ENCODE measurements around the gene OPHN1. TPM values are rescaled to one million over a fixed set of nuclear protein-coding genes. Genes with fewer than 3 reads are reported as not detected.

The OPHN1 gene
- total RNA-seq, 2 donors from 2014 or later, result 5.9 to 7.5 TPM

GRCh38 chrX:68193786-68194185, 239.5 kb downstream of the OPHN1 start:
- no peak for DNase-seq (ENCODE audit: low spot score)
- intact Hi-C loops (cut with DNase I), result loop anchor here in 1 of 2 donors (10.0 kb wide), 2 partner anchors 271 to 521 kb away; no protein-coding TSS in a partner anchor

GRCh38 chrX:68193234-68193633, 240.1 kb downstream of the OPHN1 start:
- DNase-seq (ENCODE audit: low spot score), result no peak
- intact Hi-C loops (cut with DNase I), result loop anchor here in 1 of 2 donors (10.0 kb wide), 2 partner anchors 272 to 522 kb away; no protein-coding TSS in a partner anchor

GRCh38 chrX:68190799-68191198, 242.5 kb downstream of the OPHN1 start:
- no peak for DNase-seq (ENCODE audit: low spot score)
- intact Hi-C loops (cut with DNase I), result loop anchor here in 1 of 2 donors (10.0 kb wide), 2 partner anchors 274 to 524 kb away; no protein-coding TSS in a partner anchor

- no peak for DNase-seq (ENCODE audit: low spot score)
- intact Hi-C loops (cut with DNase I), result no loop called here
These were observed 246.6 kb downstream of the OPHN1 start for GRCh38 chrX:68186552-68187262.

GRCh38 chrX:68185161-68185560, 248.1 kb downstream of the OPHN1 start:
- intact Hi-C loops (cut with DNase I), result no loop called here
- no peak for DNase-seq (ENCODE audit: low spot score)

- intact Hi-C loops (cut with DNase I), result no loop called here
- DNase-seq (ENCODE audit: low spot score), result no peak
These were observed 249.6 kb downstream of the OPHN1 start for GRCh38 chrX:68183612-68184214.

- intact Hi-C loops (cut with DNase I), result no loop called here
- DNase-seq (ENCODE audit: low spot score), result no peak
These were observed 252.7 kb downstream of the OPHN1 start for GRCh38 chrX:68180579-68180978.

- intact Hi-C loops (cut with DNase I), result no loop called here
- DNase-seq (ENCODE audit: low spot score), result no peak
These were observed 253.9 kb downstream of the OPHN1 start for GRCh38 chrX:68179355-68179754.

- intact Hi-C loops (cut with DNase I), result loop anchor here in 1 of 2 donors (1.0 kb wide), 1 partner anchor 20 kb away; no protein-coding TSS in a partner anchor
- DNase-seq (ENCODE audit: low spot score), result no peak
These were observed 255.8 kb downstream of the OPHN1 start for GRCh38 chrX:68177542-68177941.

GRCh38 chrX:68175562-68175961, 257.7 kb downstream of the OPHN1 start:
- intact Hi-C loops (cut with DNase I), result no loop called here
- no peak for DNase-seq (ENCODE audit: low spot score)

GRCh38 chrX:68163441-68163840, 269.9 kb downstream of the OPHN1 start:
- intact Hi-C loops (cut with DNase I), result no loop called here
- DNase-seq (ENCODE audit: low spot score), result no peak

GRCh38 chrX:68147848-68148247, 285.4 kb downstream of the OPHN1 start:
- no peak for DNase-seq (ENCODE audit: low spot score)
- intact Hi-C loops (cut with DNase I), result loop anchor here in 1 of 2 donors (5.0 kb wide), 1 partner anchor 601 kb away; no protein-coding TSS in a partner anchor

GRCh38 chrX:68146054-68146453, 287.2 kb downstream of the OPHN1 start:
- DNase-seq (ENCODE audit: low spot score), result no peak

GRCh38 chrX:68139791-68140190, 293.5 kb downstream of the OPHN1 start:
- intact Hi-C loops (cut with DNase I), result loop anchor here in 1 of 2 donors (5.0 kb wide), 1 partner anchor 1587 kb away; no protein-coding TSS in a partner anchor
- DNase-seq (ENCODE audit: low spot score), result no peak

More at GRCh38 chrX:68146054-68146453, 287.2 kb downstream of the OPHN1 start:
- intact Hi-C loops (cut with DNase I), result loop anchor here in 1 of 2 donors (5.0 kb wide), 1 partner anchor 599 kb away; no protein-coding TSS in a partner anchor

- intact Hi-C loops (cut with DNase I), result no loop called here
- no peak for DNase-seq (ENCODE audit: low spot score)
These were observed 300.1 kb downstream of the OPHN1 start for GRCh38 chrX:68133181-68133580.

- DNase-seq (ENCODE audit: low spot score), result peak; percentile 55
- intact Hi-C loops (cut with DNase I), result no loop called here
These were observed 300.5 kb downstream of the OPHN1 start for GRCh38 chrX:68132749-68133148.

GRCh38 chrX:68121835-68122234, 311.5 kb downstream of the OPHN1 start:
- intact Hi-C loops (cut with DNase I), result no loop called here
- DNase-seq (ENCODE audit: low spot score), result no peak

- intact Hi-C loops (cut with DNase I), result no loop called here
- no peak for DNase-seq (ENCODE audit: low spot score)
These were observed 311.9 kb downstream of the OPHN1 start for GRCh38 chrX:68121371-68121770.

- intact Hi-C loops (cut with DNase I), result no loop called here
- DNase-seq (ENCODE audit: low spot score), result no peak
These were observed 317.9 kb downstream of the OPHN1 start for GRCh38 chrX:68115371-68115770.

GRCh38 chrX:68114573-68115129, 318.6 kb downstream of the OPHN1 start:
- intact Hi-C loops (cut with DNase I), result no loop called here
- DNase-seq (ENCODE audit: low spot score), result no peak

Measured in posterior vena cava (tissue), 2 donors.